COLO668 (cell line): ENCODE results near the gene NFKBIB.

Source experiments
- DNase-seq: peaks from one replicate; lab custom pipeline; 2025; ENCODE audit not compliant: unreplicated experiment; lab: John Stamatoyannopoulos, UW

NFKBIB gene

GRCh38 chr19:38952395-38953165 lies 52.8 kb downstream of the NFKBIB start:
- peak; percentile 23 for DNase-seq

GRCh38 chr19:38953677-38954076 lies 53.9 kb downstream of the NFKBIB start:
- no peak for DNase-seq

- no peak for DNase-seq
These were observed 56.5 kb downstream of the NFKBIB start for GRCh38 chr19:38956264-38956663.

- DNase-seq = no peak
These were observed 58.5 kb downstream of the NFKBIB start for GRCh38 chr19:38958301-38958700.
